ENCODE measurements around the gene STXBP6.

The STXBP6 gene

DNA sequence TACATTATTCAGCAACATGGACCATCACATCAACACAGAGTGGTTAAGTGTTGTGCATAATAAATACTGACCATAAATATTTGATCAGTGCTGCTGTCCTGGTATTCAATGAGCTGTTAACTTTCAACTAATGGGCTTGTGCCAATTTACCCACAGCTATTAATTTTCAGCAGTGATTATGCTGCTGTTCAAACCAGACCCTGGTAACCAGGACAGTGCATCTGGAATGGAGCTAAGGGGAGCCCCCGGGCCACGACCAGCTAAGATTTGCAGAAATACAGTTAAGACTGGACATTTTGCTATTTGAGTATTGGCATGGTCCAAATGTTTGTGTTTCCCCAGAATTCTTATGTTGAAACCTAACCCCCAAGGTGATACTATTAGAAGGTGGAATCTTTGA, 235.6 kb downstream of the STXBP6 start:
- no peak for TF ChIP-seq EP300 (IDR thresholded peaks at IDR 0.05; ENCODE audit: borderline replicate concordance)
- TF ChIP-seq, protein P1, sequence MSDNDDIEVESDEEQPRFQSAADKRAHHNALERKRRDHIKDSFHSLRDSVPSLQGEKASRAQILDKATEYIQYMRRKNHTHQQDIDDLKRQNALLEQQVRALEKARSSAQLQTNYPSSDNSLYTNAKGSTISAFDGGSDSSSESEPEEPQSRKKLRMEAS (IDR thresholded peaks at IDR 0.05) = no peak
- TF ChIP-seq FOXM1 (IDR thresholded peaks at IDR 0.05; ENCODE audit: borderline replicate concordance, low read depth) = no peak
- TF ChIP-seq ZBTB7A (IDR thresholded peaks at IDR 0.05; ENCODE audit: low read depth) = no peak
- TF ChIP-seq TAF1 (IDR thresholded peaks at IDR 0.05; ENCODE audit: low read depth) = no peak
- TF ChIP-seq, protein P2, sequence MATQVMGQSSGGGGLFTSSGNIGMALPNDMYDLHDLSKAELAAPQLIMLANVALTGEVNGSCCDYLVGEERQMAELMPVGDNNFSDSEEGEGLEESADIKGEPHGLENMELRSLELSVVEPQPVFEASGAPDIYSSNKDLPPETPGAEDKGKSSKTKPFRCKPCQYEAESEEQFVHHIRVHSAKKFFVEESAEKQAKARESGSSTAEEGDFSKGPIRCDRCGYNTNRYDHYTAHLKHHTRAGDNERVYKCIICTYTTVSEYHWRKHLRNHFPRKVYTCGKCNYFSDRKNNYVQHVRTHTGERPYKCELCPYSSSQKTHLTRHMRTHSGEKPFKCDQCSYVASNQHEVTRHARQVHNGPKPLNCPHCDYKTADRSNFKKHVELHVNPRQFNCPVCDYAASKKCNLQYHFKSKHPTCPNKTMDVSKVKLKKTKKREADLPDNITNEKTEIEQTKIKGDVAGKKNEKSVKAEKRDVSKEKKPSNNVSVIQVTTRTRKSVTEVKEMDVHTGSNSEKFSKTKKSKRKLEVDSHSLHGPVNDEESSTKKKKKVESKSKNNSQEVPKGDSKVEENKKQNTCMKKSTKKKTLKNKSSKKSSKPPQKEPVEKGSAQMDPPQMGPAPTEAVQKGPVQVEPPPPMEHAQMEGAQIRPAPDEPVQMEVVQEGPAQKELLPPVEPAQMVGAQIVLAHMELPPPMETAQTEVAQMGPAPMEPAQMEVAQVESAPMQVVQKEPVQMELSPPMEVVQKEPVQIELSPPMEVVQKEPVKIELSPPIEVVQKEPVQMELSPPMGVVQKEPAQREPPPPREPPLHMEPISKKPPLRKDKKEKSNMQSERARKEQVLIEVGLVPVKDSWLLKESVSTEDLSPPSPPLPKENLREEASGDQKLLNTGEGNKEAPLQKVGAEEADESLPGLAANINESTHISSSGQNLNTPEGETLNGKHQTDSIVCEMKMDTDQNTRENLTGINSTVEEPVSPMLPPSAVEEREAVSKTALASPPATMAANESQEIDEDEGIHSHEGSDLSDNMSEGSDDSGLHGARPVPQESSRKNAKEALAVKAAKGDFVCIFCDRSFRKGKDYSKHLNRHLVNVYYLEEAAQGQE (IDR thresholded peaks at IDR 0.05; ENCODE audit: low read depth) = no peak
- TF ChIP-seq CREB1 (IDR thresholded peaks at IDR 0.05; ENCODE audit: low read depth) = no peak
- TF ChIP-seq NFIC (IDR thresholded peaks at IDR 0.05) = no peak
- TF ChIP-seq TCF12 (IDR thresholded peaks at IDR 0.05; ENCODE audit: low read depth) = no peak
- TF ChIP-seq TEAD4 (IDR thresholded peaks at IDR 0.05) = no peak
- no peak for TF ChIP-seq EGR1 (IDR thresholded peaks at IDR 0.05)
- no peak for TF ChIP-seq CEBPB (IDR thresholded peaks at IDR 0.05)
- no peak for TF ChIP-seq YY1 (IDR thresholded peaks at IDR 0.05; ENCODE audit: low read depth)
- TF ChIP-seq, protein P3, sequence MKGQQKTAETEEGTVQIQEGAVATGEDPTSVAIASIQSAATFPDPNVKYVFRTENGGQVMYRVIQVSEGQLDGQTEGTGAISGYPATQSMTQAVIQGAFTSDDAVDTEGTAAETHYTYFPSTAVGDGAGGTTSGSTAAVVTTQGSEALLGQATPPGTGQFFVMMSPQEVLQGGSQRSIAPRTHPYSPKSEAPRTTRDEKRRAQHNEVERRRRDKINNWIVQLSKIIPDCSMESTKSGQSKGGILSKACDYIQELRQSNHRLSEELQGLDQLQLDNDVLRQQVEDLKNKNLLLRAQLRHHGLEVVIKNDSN (IDR thresholded peaks at IDR 0.05) = no peak

DNA sequence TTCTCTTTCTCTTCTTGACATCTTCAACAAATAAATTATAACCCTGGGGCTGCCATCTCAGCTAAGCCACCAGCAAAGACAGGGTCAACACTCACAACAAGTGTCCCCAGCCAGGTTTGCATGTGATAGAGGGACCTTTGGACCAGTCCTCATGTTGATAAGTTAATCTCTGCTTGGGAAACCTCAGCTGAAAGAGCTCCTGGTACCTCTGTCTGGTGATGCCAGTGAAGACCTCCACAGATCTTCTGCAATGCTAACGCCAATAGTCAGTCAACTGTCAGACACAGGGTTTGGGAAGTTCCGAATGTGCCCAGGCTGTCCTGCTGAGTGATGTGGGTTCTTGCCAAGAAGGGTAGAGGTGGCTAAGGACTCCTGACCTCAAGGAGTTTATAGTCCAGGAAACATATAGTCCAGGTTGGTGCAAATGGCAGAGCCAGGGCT, 236.1 kb downstream of the STXBP6 start:
- no peak for TF ChIP-seq TAF1 (IDR thresholded peaks at IDR 0.05; ENCODE audit: low read depth)
- TF ChIP-seq, protein P3 (IDR thresholded peaks at IDR 0.05) = no peak
- no peak for TF ChIP-seq FOXM1 (IDR thresholded peaks at IDR 0.05; ENCODE audit: borderline replicate concordance, low read depth)
- TF ChIP-seq, protein P2 (IDR thresholded peaks at IDR 0.05; ENCODE audit: low read depth) = no peak
- no peak for TF ChIP-seq YY1 (IDR thresholded peaks at IDR 0.05; ENCODE audit: low read depth)

DNA sequence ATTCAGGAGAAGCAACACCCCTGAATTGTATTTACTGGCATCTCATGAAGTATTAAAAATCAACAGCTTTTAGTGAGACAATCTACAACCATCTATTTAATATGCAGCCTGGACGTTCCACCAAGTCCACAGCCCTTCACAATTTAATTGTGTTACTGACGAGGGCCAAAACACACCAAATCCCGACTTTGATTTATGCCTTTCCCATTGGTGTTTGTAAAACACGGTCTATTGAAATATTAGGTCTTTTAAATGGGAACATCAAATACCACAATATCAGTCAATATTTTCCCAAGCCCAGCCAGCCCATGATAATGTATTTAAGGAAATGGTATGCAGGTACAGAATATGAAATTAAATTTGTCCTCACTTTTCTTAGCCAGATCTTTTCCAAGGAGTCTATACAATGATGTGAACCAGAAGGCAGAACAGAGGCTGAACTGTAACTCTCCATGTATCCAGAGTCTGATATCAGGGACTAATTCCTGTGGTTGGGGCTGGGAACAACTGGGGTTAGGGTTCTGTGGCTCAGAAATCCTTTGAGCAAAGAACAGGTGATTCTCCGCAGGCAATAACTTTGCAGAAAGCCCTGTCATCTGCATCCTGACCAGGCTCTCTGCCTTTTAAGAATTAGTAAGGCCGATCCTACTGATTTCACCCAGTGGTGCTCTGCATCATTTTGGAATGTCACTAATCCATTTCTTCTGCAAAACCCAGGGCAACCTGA, 236.7 kb downstream of the STXBP6 start:
- TF ChIP-seq TAF1 (IDR thresholded peaks at IDR 0.05; ENCODE audit: low read depth) (no peak), EGR1 (IDR thresholded peaks at IDR 0.05) (no peak), CEBPB (IDR thresholded peaks at IDR 0.05) (no peak)
- TF ChIP-seq, protein P3 (IDR thresholded peaks at IDR 0.05) = no peak

DNA sequence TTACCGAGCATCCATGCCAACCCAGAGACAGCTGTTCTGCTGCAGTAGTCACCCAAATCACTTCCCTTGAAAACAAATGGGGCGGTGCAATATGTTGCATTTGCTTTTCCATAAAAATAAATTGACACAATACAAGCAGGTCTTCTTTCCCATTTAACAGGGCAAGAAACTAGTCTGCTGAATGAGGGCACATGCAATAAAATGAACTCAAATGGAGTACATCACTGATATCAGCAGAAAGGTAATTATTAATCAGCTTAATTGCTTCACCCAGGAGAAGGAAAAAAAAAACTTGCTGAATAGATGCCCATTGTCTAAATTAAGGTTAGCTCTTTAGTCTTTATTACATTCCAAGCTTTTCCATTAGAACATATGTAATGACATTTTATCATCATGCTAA, 240.8 kb downstream of the STXBP6 start:
- TF ChIP-seq RAD21 (IDR thresholded peaks at IDR 0.05; ENCODE audit: low read depth) = no peak
- no peak for TF ChIP-seq TEAD4 (IDR thresholded peaks at IDR 0.05)
- no peak for TF ChIP-seq TCF12 (IDR thresholded peaks at IDR 0.05; ENCODE audit: low read depth)
- no peak for TF ChIP-seq EP300 (IDR thresholded peaks at IDR 0.05; ENCODE audit: borderline replicate concordance)
- no peak for TF ChIP-seq ZBTB7A (IDR thresholded peaks at IDR 0.05; ENCODE audit: low read depth)
- TF ChIP-seq NFIC (IDR thresholded peaks at IDR 0.05) = no peak
- no peak for TF ChIP-seq YY1 (IDR thresholded peaks at IDR 0.05; ENCODE audit: low read depth)
- TF ChIP-seq, protein P2 (IDR thresholded peaks at IDR 0.05; ENCODE audit: low read depth) = no peak
- TF ChIP-seq, protein P1 (IDR thresholded peaks at IDR 0.05) = no peak

Data from Ishikawa (cell line).